GM21447 (cell line): ENCODE data around the gene ACTL7B.
"Not testable (repeated sequence)": the region's sequence is repeated elsewhere in the genome, so short reads cannot be mapped to it uniquely, and the experiment has no call there.

Experiments
- ATAC-seq: cut with Tn5 transposase; IDR thresholded peaks from one replicate; pipeline ENCODE4 v1.9.1; 2021; ENCODE audit not compliant: unreplicated experiment

ACTL7B gene

DNA sequence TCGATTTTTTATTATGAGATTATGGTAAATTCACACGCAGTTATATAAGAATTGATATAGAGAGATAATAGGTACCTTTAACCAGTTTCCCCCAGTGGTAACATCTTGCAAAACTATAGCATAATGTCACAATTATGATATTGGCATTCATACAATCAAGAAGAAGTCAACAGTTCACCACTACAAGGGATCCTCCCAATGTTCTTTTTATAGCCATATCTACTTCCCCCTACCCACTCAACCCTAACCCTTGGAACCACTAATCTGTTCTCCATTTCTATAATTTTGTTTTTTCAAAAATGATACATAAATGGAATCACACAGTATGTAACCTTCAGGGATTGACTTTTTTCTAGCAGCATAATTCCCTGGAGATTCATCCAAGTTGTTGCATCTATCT is 9.8 kb downstream of the ACTL7B start:
- ATAC-seq: no peak

GRCh38 chr9:108845507-108845906 is 10.3 kb downstream of the ACTL7B start:
- ATAC-seq: no peak

DNA sequence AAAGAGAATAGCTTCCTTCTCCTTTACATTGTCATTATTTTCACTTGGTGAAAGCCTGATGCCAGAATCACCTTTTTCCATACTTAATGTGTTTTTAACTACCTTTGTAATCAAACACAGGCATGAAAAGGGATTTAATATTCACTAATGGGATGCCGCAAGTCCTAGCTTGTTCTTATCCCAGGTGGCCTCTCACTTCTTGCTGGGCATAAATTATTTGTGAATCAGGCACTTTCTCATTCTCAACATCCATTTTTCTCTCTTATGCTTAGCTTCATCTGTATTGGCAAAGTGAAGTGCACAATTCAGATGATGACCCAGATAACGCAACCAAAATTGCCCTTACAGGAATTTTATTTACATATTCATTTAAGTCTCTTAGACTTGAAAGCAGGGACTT is 10.9 kb downstream of the ACTL7B start:
- ATAC-seq: no peak

DNA sequence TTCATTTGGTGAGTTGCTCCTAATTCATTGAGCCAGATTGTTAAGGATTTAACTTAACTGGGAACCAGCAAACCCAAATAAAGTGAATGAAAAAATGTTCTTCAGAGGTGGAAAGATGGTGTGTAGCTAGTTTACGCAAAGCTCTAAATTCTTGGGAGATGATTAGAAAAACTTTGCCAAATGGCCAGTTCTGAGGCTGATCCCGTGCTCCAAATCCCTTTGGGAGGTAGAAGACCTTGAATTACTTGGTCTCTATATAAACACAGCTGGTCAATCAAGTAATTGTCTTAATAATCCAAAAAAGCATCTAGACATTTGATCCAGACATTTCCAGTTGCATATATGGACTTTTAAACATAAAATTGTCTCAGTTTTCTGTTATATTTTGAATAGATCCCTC is 11.4 kb downstream of the ACTL7B start:
- ATAC-seq: no peak

DNA sequence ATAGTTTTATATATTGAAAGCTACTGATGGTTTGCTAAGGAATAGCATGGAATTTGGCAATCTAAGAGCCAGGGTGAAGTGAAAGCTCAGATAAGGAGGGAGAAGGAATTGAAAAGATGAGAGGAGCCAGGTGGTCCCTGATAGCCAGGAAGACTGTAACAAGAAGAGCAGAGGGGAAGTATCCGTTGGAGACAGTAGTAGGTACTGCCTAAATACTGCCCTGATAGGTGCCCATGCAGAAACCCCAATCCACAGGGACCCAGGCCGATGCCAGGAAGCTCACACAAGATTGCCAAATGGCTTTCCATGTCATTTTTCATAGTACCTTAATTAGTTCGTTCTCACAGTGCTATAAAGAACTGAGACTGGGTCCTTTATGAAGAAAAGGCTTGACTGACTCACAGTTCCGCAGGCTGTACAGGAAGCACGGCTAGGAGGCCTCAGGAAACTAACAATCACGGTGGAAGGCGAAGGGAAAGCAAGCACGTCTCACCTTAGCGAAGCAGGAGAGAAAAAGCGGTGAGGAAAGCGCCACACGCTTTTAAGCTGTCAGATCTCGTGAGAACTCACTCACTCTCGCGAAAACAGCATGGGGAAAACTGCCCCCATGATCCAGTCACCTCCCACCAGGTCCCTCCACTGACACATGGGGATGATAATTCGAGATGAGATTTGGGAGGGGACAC is 13.0 kb downstream of the ACTL7B start:
- no peak for ATAC-seq

DNA sequence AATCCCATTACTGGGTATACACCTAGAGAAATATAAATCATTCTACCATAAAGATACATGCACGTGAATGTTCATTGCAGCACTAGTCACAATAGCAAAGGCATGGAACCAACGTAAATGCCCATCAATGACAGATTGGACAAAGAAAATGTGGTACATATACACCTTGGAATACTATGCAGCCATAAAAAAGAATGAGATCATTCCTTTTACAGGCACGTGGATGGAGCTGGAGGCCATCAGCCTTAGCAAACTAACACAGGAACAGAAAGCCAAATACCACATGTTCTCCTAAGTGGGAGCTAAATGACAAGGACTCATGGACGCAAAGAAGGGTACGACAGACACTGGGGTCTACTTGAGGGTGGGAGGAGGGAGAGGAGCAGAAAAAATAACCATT is 16.2 kb downstream of the ACTL7B start:
- not testable (repeated sequence) for ATAC-seq

- no peak for ATAC-seq
These were observed 17.8 kb downstream of the ACTL7B start for GRCh38 chr9:108838017-108838416.

DNA sequence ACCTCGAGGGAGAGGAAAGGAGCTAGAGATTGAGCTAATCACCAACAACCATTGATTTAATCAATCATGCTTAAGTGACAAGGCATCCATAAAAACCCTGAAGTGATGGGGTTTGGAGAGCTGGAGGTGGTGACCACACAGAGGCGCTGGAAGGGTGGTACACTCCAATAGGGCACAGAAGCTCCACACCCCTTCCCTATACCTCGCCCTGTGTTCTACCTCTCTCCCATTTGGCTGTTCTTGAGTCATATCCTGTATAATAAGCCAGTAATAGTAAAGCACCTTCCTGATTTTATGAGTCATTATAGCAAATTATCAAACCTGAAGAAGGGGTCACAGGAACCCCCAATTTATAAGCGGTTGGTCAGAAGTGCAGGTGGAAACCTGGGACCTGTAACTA is 18.3 kb downstream of the ACTL7B start:
- ATAC-seq: no peak

GRCh38 chr9:108836781-108837180 is 19.0 kb downstream of the ACTL7B start:
- no peak for ATAC-seq

GRCh38 chr9:108836319-108836718 is 19.5 kb downstream of the ACTL7B start:
- ATAC-seq: no peak

DNA sequence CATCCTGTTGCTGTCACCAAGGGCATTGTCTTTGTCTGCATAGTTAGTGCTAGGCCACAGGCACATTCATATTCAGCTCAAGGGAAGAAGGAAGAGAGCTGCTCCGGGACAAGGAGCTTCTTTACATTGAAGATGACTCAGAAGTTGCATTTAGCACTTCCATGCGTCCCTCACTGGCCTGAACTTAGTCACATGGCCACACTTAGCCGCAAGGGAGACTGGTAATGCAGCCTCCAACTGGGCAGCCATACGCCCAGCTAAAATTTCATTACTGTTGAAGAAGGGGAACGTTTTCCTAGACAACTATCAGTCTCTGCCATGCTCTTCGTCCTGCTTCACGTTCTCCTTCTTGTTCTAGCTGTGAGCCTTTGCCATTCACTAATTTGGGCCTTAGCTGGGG is 20.0 kb downstream of the ACTL7B start:
- ATAC-seq: no peak

DNA sequence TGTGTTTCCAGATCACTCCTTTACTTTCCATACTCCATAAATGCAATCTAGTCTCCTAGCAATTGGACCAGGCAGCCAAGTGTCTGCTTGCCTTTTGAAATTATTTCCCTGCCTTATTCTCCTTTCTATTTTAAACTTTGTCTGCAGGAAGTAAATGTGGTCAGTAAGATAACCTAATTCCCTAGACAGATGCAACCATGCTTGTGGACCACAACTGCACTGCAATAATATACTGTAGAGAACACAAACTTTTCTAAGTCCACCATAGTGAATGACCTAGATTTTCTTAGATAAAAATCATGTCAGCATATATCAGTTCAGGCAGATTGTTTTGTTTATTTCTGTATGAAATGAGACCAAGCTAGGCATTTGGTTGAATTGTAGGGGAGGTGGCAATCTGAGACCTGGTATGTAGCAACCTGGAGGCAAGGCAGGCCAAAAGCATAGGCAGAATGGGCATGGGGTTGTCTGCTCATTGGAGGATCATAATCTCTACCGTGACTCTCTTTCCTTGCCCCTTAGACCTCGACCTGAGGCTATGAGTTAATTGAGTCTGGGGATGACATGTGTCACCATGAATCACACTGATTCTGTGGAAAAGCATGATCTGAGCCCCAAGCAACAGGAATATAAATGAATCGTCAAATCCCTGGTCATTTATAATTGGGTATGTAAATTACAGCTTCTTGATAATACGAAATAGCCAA is 20.7 kb downstream of the ACTL7B start:
- ATAC-seq: no peak

GRCh38 chr9:108832179-108832500 is 23.6 kb downstream of the ACTL7B start:
- ATAC-seq: no peak

GRCh38 chr9:108831496-108832178 is 24.1 kb downstream of the ACTL7B start:
- no peak for ATAC-seq

GRCh38 chr9:108830272-108830671 is 25.5 kb downstream of the ACTL7B start:
- ATAC-seq: no peak

- ATAC-seq: no peak
These were observed 32.0 kb downstream of the ACTL7B start for GRCh38 chr9:108823829-108824228.

DNA sequence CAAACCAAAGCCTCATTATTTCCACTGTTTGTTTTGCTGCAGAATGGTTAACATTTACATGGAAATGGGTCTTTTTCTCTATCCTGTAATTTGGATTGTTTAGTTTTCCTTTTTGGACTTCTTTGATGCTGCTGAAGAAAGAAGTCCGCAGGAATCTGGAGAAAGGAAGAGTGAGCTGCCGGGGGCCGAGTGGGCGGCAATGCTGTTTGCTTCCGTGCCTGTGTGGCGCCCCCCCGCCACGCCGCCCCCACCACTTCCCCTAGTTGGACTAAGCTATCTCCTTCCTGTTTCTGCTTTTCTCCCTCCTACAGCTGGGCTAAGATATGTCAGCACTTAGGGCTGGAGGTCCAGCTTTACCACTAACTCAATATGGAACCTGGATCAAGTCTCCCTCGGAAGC is 39.7 kb downstream of the ACTL7B start:
- no peak for ATAC-seq

DNA sequence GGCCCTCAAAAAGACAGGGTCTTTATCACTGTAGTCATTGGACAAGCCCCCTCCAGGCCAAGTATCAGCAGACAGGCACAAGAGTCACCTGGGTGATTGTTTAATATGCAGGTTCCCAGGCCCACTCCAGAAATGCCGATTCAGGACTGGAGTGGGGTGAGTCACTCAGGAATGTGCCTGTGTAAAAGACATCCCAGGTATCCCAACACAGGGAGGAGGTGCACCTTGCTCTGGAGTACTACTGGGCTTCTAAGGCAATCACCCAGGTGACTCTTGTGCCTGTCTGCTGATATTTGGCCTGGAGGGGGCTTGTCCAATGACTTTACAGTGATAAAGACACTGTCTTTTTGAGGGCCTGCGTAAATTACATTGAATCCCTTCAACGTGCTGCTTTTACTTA is 40.6 kb downstream of the ACTL7B start:
- ATAC-seq: no peak

DNA sequence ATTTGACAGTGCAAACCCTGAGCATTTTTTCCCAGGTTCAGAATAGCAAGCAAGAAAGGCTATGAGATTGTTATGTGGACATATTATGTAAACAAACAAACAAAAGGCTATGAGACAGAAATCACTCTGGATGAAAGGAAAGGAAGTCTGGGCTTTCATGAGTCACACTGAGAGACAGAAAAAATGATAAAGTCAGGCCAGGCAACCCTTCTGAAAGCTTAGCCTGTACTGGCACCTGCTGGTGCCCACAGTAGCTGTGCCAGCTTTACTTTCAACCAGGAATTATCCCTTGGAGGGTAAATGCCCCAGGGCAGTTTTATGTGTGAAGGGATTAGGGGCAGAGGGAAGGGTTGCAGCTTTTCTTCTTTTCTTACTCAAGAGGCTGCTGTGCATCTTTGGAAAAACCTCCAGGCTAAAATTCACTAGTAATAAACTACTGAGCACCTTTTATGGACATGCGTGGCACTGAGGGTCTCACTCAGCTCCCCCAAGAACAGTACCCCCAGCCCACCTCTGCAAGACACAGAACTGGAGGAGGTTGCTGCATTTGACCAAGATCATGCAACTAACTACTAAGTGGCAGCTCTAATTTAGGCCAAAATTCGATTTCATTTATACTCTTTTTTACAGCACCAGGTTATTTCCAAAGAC is 41.7 kb downstream of the ACTL7B start:
- ATAC-seq: no peak

DNA sequence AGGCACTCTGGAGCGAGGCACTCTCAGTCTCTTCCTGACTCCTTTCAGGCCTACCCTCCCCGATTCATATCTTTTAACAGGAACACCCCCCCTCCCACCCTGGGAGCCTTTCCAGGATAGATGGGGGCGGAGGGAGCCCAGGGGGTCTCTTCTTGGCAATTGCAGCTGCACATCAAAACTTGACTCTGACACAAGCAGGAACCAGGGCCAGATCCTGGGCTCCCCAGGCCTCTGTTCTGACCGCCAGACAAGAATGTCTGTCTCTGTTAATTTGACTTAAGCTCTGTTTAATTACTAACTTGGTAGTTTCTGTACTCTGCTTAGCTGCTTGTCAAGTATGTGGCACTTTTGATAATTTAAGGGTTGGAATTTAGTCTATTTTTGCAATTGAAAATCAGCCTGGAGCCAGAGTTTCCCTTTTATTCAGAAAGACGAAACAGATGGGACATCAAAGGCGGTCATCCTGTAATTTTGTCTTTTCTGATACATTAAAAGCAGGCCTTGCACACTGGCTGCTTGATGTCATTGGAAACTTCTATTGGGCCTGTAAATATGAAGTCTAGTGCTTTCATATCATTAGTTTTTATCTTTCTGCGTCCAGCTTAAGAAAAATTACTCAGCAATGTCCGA is 43.3 kb downstream of the ACTL7B start:
- ATAC-seq: no peak

- no peak for ATAC-seq
These were observed 43.8 kb downstream of the ACTL7B start for GRCh38 chr9:108811944-108812343.
